Measurements from ENCODE around the gene CCDC174.

DNA sequence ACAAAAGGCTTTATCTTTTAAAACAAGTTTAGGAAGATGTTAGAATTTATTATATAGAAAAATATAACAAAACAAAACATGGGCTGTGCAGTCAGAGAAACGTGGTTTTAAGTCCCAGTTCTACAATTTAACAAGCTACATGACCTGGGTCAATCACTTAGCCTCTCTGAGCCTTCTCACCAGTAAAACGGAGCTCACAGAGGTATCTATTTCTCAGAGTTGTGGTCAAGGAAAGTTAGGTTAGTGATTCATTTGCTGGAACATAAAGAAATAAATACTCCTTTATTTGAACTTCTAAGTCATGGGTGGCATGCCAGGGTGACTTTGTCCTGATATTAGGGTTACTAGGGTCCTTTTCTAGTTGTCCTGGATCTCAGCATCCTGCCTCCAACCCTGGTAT is 10.8 kb upstream of the CCDC174 start:
- no peak for TF ChIP-seq POLR2A (IDR thresholded peaks at IDR 0.05; ENCODE audit: extremely low read depth, insufficient read length)
- TF ChIP-seq, protein P1, sequence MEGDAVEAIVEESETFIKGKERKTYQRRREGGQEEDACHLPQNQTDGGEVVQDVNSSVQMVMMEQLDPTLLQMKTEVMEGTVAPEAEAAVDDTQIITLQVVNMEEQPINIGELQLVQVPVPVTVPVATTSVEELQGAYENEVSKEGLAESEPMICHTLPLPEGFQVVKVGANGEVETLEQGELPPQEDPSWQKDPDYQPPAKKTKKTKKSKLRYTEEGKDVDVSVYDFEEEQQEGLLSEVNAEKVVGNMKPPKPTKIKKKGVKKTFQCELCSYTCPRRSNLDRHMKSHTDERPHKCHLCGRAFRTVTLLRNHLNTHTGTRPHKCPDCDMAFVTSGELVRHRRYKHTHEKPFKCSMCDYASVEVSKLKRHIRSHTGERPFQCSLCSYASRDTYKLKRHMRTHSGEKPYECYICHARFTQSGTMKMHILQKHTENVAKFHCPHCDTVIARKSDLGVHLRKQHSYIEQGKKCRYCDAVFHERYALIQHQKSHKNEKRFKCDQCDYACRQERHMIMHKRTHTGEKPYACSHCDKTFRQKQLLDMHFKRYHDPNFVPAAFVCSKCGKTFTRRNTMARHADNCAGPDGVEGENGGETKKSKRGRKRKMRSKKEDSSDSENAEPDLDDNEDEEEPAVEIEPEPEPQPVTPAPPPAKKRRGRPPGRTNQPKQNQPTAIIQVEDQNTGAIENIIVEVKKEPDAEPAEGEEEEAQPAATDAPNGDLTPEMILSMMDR (IDR thresholded peaks at IDR 0.05; ENCODE audit: low read depth, low read length): no peak
- TF ChIP-seq, protein P2, sequence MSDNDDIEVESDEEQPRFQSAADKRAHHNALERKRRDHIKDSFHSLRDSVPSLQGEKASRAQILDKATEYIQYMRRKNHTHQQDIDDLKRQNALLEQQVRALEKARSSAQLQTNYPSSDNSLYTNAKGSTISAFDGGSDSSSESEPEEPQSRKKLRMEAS (IDR thresholded peaks at IDR 0.05; ENCODE audit: low read depth, low read length): no peak
